CD4-positive, alpha-beta T cell (primary cell): ENCODE measurements around the gene IL13. TPM values are rescaled to one million over a fixed set of nuclear protein-coding genes. Genes with fewer than 3 reads are reported as not detected.

Source experiments
- ATAC-seq: fragments of 200-7000 bp; cut with Tn5 transposase; one replicate; pipeline ENCODE4 v1.10.0; 2022; ENCODE audit warnings: mild to moderate bottlenecking; ENCODE audit not compliant: poor library complexity
- CTCF ChIA-PET: fragments of 350-600 bp; sonication (Branson Sonifier 250); formaldehyde crosslinking; loops from one replicate; lab custom pipeline; 2021; ENCODE audit warnings: antibody characterized with exemption, inconsistent platforms; lab: Charles Lee
- POLR2A ChIA-PET: fragments of 350-600 bp; sonication (Branson Sonifier 250); formaldehyde crosslinking; loops from one replicate; lab custom pipeline; 2021; ENCODE audit warnings: antibody characterized with exemption, inconsistent platforms; lab: Charles Lee
- DNase-seq, 14 experiments: peaks; one replicate each; pipeline ENCODE4 v3.0.0-alpha.2; 2013 to 2020; ENCODE audit warnings: mixed read lengths in 2 of 14
- H3K27ac ChIP-seq, 2 donors: one replicate each; pipeline versions ENCODE4 v1.5.1 to v1.7.0; 2013; ENCODE audit warnings: low read length in 2 of 2, low read depth in 1 of 2, mild to moderate bottlenecking in 1 of 2
- H3K27me3 ChIP-seq, 2 experiments: 1 replicate in 1 of 2; 2 replicates in 1 of 2; pipeline versions ENCODE4 v1.6.1 to v1.7.0; 2013; ENCODE audit warnings: low read length in 2 of 2, control low read depth in 1 of 2, mild to moderate bottlenecking in 1 of 2, moderate library complexity in 1 of 2; ENCODE audit not compliant: insufficient read depth in 2 of 2, control insufficient read depth in 1 of 2
- H3K36me3 ChIP-seq: one replicate; pipeline ENCODE4 v1.6.1; 2013; ENCODE audit warnings: low read length, control low read depth; ENCODE audit not compliant: insufficient read depth
- H3K4me1 ChIP-seq: one replicate; pipeline ENCODE4 v1.6.1; 2013; ENCODE audit warnings: low read length, control low read depth; ENCODE audit not compliant: insufficient read depth
- H3K4me3 ChIP-seq: one replicate; pipeline ENCODE4 v1.5.1; 2013; ENCODE audit warnings: mild to moderate bottlenecking, low read length, moderate library complexity
- H3K9me3 ChIP-seq, 2 experiments: 1 replicate in 1 of 2; 2 replicates in 1 of 2; pipeline versions ENCODE4 v1.6.1 to v1.7.0; 2013; ENCODE audit warnings: low read length in 2 of 2, mild to moderate bottlenecking in 2 of 2, control low read depth in 1 of 2, moderate library complexity in 1 of 2; ENCODE audit not compliant: control insufficient read depth in 1 of 2, insufficient read depth in 1 of 2
- H3K27ac Mint-ChIP-seq: one replicate; pipeline ENCODE4 v1.8.0; 2020; ENCODE audit warnings: mixed read lengths
- H3K27me3 Mint-ChIP-seq: one replicate; pipeline ENCODE4 v1.8.0; 2021; ENCODE audit warnings: mixed read lengths
- H3K36me3 Mint-ChIP-seq: one replicate; pipeline ENCODE4 v1.8.0; 2021; ENCODE audit warnings: low read depth, mixed read lengths
- H3K4me1 Mint-ChIP-seq: one replicate; pipeline ENCODE4 v1.8.0; 2021; ENCODE audit warnings: low read depth, mixed read lengths
- H3K4me3 Mint-ChIP-seq: one replicate; pipeline ENCODE4 v1.8.0; 2020; ENCODE audit warnings: mild to moderate bottlenecking, mixed read lengths
- H3K9me3 Mint-ChIP-seq: one replicate; pipeline ENCODE4 v1.8.0; 2020; ENCODE audit warnings: mixed read lengths
- CTCF ChIP-seq: fragments of 200-600 bp; IDR thresholded peaks from one replicate; pipeline ENCODE4 v1.8.0; 2022; ENCODE audit warnings: antibody characterized with exemption, mild to moderate bottlenecking
- intact Hi-C, 2 experiments: fragments of 100-400 bp; cut with DNase I in 1 of 2; cut with micrococcal nuclease in 1 of 2; formaldehyde crosslinking; loops; one replicate each; pipeline versions ENCODE4 v1.15.1 to v1.9.0; 2023 to 2025; cut with DNase I, micrococcal nuclease
- total RNA-seq, 174 experiments: library from RNA in 2 of 174; stranded (reverse) in 2 of 174; gene quantifications; one replicate each; pipeline ENCODE4 v1.2.3 and lab custom pipeline; 2021 to 2026

IL13 gene
- total RNA-seq, 2 experiments from 2014 or later = 0.17 TPM; not detected in 1

- intact Hi-C loops = no loop called here
- Mint-ChIP-seq H3K9me3 (no peaks in the 10 kb centered on the region), H3K4me3 (no peak overlapping the region), H3K27ac (no peak overlapping the region), H3K27me3 (no peaks in the 10 kb centered on the region), H3K36me3 (peaks cover 84% of the 10 kb centered on the region), H3K4me1 (no peaks in the 10 kb centered on the region)
- DNase-seq (no peak), ATAC-seq (no peak)
- no peak for TF ChIP-seq CTCF
- H3K9me3 ChIP-seq = no peaks in the 10 kb centered on the region
- no peak overlapping the region for H3K4me3 ChIP-seq
- no peaks in the 10 kb centered on the region for H3K4me1 ChIP-seq
- CTCF ChIA-PET = no interaction called here
- no peaks in the 10 kb centered on the region for H3K27me3 ChIP-seq
- POLR2A ChIA-PET = no interaction called here
- peaks cover 49% of the 10 kb centered on the region for H3K36me3 ChIP-seq
- H3K27ac ChIP-seq = no peak overlapping the region
Measured at GRCh38 chr5:132637241-132637640, 20.7 kb upstream of the IL13 start.

- no peaks in the 10 kb centered on the region for H3K4me1 Mint-ChIP-seq
- peaks cover 94% of the 10 kb centered on the region for H3K36me3 Mint-ChIP-seq
- DNase-seq (no peak), ATAC-seq (no peak)
- Histone ChIP-seq H3K36me3 (peaks cover 58% of the 10 kb centered on the region), H3K9me3 (no peaks in the 10 kb centered on the region), H3K27ac (no peak overlapping the region), H3K27me3 (no peaks in the 10 kb centered on the region), H3K4me3 (no peak overlapping the region), H3K4me1 (no peaks in the 10 kb centered on the region)
- no peaks in the 10 kb centered on the region for H3K27me3 Mint-ChIP-seq
- intact Hi-C loops = no loop called here
- no peak overlapping the region for H3K4me3 Mint-ChIP-seq
- CTCF ChIA-PET = interaction anchor here (0.6 to 1.1 kb wide), 2 partner anchors 10 to 415 kb away, joined by 3 to 4 read pairs; no protein-coding TSS in a partner anchor
- no peak for TF ChIP-seq CTCF
- no peaks in the 10 kb centered on the region for H3K9me3 Mint-ChIP-seq
- POLR2A ChIA-PET = interaction anchor here (1.1 kb wide), 1 partner anchor 23 kb away, joined by 3 read pairs; no protein-coding TSS in a partner anchor
- no peak overlapping the region for H3K27ac Mint-ChIP-seq
Measured at GRCh38 chr5:132639706-132640130, 18.3 kb upstream of the IL13 start.

GRCh38 chr5:132640613-132641012, 17.4 kb upstream of the IL13 start:
- no peak overlapping the region for H3K27ac Mint-ChIP-seq
- Histone ChIP-seq H3K27ac (no peak overlapping the region), H3K27me3 (no peaks in the 10 kb centered on the region), H3K9me3 (no peaks in the 10 kb centered on the region), H3K4me1 (no peaks in the 10 kb centered on the region), H3K36me3 (peaks cover 53% of the 10 kb centered on the region), H3K4me3 (no peak overlapping the region)
- ChIA-PET CTCF (no interaction called here), POLR2A (no interaction called here)
- TF ChIP-seq CTCF = no peak
- H3K4me3 Mint-ChIP-seq = no peak overlapping the region
- ATAC-seq = no peak
- H3K4me1 Mint-ChIP-seq = no peaks in the 10 kb centered on the region
- peaks cover 86% of the 10 kb centered on the region for H3K36me3 Mint-ChIP-seq
- H3K27me3 Mint-ChIP-seq = no peaks in the 10 kb centered on the region
- no peaks in the 10 kb centered on the region for H3K9me3 Mint-ChIP-seq
- intact Hi-C loops = no loop called here
- DNase-seq = no peak
